Fibroblast of peridontal ligament (primary cell): ENCODE results near the gene HNRNPA2B1.

Source experiments
- DNase-seq: peaks from one replicate; pipeline ENCODE4 v3.0.0-alpha.2; 2010; ENCODE audit errors: extremely low read depth

Gene HNRNPA2B1

GRCh38 chr7:26147030-26147429 is 53.5 kb downstream of the HNRNPA2B1 start:
- peak; percentile 7 for DNase-seq

DNA sequence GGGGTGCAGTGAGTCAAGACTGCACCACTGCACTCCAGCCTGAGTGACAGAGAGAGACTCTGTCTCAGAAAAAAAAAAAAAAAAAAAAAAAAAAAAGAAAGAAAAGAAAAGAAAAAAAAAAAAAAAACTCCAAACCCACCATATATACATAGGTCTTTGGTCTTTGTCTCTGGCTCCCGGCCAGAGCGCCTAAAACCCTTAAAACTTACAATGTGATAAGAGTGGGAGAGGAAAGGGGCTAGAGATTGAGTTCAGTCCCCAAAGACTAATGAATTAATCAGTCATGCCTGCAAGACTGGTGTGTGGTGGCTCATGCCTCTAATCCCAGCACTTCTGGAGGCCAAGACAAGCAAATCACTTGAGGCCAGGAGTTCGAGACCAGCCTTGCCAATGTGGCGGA is 55.3 kb downstream of the HNRNPA2B1 start:
- no peak for DNase-seq

DNA sequence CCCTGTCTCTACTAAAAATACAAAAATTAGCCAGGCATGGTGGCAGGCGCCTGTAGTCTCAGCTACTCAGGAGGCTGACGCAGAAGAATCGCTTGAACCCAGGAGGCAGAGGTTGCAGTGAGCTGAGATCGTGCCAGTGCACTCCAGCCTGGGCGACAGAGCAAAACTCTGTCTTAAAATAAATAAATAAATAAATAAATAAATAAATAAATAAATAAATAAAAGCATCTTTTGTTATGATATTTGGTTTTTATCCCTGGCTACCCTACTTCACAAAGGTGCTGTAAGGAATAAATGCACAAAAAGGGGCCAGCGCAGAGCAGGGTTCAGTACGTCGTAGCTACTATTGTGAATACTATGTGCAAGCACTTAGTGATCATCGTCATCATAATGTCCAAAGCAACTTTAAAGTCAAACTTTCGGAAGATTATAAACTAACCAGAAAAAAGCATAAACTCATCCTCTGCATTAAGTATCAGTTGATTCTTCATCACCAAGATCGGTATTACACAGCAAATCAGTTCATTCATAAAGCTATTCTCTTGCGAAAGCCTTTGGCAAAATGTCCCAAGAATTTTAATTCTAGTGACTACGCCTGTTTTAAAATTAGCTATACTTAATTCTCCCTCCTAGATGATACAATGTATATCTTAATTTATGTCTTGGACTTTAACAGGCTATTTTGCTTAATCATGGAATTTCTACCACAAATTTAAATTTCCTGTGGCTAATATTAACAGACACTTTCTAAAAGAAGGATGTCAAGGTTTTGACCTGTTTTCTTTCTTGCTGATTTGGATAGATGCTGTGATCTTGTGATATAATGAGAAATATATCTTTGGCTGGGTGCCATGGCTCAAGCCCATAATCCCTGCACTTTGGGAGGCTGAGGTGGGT is 56.1 kb downstream of the HNRNPA2B1 start:
- no peak for DNase-seq

DNA sequence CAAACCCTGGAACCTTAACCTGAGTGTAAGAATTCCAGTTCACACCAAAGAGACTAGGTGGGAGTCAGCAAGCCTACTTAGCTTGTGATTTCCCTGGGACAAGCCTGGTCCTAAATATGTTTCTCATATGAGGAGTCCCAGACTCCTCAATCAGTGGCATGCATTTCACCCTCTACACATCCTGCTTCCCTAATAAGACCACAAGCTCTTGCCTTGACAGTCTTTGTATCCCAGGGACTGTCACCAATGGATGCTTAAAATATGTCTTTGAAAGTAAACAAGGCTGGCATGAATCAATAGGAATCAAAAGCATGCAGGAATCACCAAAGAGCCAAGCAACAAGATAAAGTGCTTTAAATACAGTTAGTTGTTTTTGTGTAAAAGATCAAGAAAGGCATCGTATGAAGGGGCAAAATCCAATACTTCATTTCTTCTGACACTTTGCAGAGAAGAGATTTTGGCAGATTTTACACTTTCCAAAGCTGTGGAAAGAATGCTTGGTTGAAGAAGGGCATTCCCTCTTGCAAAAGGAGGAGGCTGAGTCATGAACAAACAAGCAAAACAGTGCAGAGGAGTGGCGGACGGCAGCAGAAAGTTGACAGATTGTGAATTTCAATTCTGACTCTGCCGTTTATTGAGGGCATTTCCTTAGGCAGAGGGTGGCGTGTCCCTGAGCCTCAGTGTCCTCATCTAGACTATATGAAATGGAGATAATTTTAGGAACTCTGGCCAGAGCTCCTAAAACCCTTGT is 57.1 kb downstream of the HNRNPA2B1 start:
- peak; percentile 18 for DNase-seq

DNA sequence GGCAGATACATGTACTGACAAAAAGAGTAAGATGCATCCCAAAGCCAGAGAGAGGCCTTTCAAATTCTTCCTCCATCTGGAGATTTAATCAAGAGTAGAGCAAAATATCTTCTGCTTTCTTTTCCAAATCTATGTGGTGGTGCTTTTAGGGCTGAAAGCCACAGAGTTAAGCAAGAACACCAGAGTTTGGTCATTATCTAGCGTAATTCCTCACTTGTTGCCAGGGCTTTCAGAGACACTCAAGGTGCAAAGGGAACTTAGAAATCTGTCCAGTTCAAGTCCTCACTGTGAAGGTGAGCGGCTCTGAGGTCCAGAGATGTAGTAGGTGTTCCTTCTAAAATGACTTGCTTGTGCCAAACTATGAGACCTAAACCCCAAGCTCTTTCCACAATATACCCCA is 59.5 kb downstream of the HNRNPA2B1 start:
- no peak for DNase-seq

DNA sequence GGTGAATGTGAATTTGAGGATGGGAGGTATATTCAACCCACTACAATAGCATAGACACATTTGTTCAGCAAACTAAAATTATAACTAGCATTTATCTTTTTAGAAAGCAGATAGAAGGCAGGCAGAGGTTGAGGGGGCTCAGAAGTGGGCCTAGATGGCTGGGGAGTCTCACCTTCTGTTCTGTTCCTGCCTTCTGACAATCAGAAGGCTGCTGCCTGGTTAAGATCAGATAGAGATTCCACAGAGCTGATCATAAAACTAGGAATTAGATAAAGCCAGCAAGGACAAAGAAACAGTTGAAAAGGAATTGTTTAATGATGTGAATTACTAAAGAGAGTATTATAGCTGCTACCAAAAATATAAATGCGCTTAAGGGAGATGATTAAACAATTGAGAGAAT is 60.2 kb downstream of the HNRNPA2B1 start:
- no peak for DNase-seq
